GM21737 (cell line): ENCODE measurements around the gene CCL24.
"Not testable (repeated sequence)": the region's sequence is repeated elsewhere in the genome, so short reads cannot be mapped to it uniquely, and the experiment has no call there.

Experiments
- ATAC-seq: cut with Tn5 transposase; IDR thresholded peaks from one replicate; pipeline ENCODE4 v1.9.1; 2021; ENCODE audit warnings: mild to moderate bottlenecking, moderate library complexity; ENCODE audit not compliant: unreplicated experiment

The CCL24 gene

GRCh38 chr7:75788154-75788847 lies 25.3 kb downstream of the CCL24 start:
- not testable (repeated sequence) for ATAC-seq

DNA sequence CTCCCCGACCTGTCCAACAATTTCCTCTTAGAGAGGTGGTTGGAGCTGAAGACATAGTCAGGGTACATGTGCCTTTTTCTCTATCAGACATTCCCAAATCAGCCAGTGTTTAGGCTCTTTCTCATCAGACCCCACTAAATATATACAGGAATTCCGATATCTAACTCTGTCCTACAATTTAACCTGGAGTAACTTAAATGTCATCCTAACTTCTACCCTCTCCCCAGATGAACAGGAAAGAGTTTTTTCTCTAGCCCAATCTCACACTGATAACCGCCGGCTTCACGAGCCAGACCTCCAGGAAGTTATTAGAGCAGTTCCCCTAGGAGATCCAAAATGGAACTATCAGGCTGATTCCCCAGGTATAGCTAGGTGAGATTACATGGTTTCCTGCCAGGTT lies 30.5 kb downstream of the CCL24 start:
- not testable (repeated sequence) for ATAC-seq

- not testable (repeated sequence) for ATAC-seq
These were observed 32.8 kb downstream of the CCL24 start for GRCh38 chr7:75780647-75781273.

DNA sequence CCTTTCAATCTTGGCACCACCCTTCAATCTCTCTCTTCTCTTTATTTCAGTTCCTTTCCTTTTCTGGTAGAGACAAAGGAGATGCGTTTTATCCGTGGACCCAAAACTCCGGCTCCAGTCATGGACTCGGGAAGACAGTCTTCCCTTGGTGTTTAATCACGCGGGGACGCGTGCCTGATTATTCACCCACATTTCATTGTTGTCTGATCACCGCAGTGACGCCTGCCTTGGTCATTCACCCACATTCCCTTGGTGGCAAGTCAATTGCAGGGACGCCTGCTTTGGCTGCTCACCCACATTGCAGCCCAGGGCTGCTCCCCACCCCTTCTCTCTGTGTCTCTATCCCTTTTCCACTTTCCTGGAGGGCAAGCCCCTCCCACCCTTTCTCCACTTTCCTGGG lies 34.1 kb downstream of the CCL24 start:
- not testable (repeated sequence) for ATAC-seq

DNA sequence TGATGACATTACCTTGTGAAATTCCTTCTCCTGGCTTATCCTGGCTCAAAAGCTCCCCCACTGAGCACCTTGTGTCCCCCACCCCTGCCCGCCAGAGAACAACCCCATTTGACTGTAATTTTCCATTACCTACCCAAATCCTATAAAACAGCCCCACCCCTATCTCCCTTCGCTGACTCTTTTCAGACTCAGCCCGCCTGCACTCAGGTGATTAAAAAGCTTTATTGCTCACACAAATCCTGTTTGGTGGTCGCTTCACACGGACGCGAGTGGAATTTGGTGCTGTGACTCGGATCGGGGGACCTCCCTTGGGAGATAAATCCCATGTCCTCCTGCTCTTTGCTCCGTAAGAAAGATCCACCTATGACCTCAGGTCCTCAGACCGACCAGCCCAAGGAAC lies 34.6 kb downstream of the CCL24 start:
- not testable (repeated sequence) for ATAC-seq

DNA sequence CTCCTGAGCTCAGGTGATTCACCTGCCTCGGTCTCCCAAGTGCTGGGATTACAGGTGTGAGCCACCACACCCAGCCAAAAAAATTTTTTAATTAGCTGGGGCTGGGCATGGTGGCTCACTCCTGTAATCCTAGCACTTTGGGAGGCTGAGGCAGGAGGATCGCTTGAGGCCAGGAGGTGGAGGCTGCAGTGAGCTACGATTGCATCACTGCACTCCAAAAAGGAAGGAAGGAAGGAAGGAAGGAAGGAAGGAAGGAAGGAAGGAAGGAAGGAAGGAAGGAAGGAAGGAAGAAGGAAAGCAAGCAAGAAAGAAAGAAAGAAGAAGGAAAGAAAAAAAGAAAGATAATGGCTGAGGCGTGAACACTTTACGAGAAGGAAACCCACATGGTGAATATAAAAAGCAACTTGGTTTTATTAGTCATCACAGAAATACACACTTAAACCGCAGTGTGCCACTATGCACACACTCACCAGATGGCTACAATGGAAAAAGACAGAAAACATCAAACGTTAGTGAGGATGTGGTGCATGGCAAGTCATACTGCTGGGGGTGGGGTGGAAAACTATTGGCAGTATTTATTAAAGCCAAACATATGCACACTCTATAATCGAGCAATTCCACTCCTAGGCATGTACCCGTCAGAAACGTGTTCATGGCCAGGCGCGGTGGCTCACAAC lies 37.2 kb downstream of the CCL24 start:
- ATAC-seq, result no peak

GRCh38 chr7:75773958-75774357 lies 39.6 kb downstream of the CCL24 start:
- ATAC-seq, result not testable (repeated sequence)

GRCh38 chr7:75772081-75773077 lies 41.2 kb downstream of the CCL24 start, which contains the start of gene CCL26:
TSS of gene CCL26 (minus strand) at chr7:75772211. CDS start at chr7:75772176, 35 bp downstream.
- no peak for ATAC-seq

DNA sequence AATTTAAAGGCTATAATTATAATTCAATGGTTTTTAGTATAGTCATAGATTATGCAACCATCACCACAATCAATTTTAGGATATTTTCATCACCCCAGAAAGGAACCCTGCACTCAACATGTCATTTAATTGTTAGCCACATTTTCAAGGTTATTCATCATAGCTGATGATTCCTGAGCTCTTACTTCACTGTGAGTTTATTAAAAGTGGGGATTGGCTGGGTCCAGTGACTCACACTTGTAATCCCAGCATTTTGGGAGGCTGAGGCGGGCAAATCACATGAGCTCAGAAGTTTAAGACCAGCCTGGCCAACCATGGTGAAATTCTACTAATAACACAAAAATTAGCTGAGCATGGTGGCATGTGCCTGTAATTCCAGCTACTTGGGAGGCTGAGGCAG lies 42.4 kb downstream of the CCL24 start:
- ATAC-seq, result no peak

DNA sequence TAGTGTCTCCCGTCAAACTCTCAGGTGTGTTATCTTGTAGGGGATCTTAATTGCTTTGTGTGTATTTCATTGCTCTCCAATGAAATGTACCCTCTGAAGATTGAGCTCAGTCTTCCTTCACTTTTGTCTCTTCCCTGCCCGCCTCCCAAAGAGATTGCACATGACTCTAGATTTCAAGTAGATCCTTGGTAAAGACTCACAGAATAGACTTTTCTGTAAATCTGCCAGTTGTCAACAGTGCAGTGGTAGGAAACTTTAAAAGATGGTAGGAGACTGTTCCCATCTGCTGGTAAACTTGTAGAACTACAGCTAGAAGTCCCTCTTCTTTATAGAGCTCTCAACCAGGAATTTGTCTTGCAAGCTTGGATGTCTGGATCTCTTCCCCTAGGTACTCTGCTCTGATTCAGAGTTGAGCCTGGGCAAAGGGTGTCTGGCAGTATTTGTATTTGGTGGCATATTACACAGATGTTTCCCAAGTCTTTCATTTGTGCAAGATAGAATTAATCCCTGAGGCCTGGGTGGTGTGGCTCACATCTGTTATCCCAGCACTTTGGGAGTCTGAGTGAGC lies 51.2 kb downstream of the CCL24 start:
- no peak for ATAC-seq

DNA sequence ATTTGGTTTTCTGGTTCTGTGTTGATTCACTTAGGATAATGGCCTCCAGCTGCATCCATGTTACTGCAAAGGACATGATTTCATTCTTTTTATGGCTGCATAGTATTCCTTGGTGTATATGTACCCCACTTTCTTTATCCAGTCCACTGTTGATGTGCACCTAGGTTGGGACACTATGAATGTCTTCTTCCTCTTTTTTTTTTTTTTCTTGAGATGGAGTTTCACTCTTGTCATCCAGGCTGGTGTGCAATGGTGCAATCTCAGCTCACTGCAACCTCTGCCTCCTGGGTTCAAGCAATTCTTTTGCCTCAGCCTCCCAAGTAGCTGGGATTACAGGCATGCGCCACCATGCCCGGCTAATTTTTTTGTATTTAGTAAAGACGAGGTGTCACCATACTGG lies 51.8 kb downstream of the CCL24 start:
- ATAC-seq, result not testable (repeated sequence)
